GM18505 (cell line): ENCODE results near the gene SLC7A8.

ENCODE experiments used
- ATAC-seq: cut with Tn5 transposase; IDR thresholded peaks from one replicate; pipeline ENCODE4 v1.9.1; 2021; ENCODE audit not compliant: unreplicated experiment
- POLR2A ChIP-seq: IDR thresholded peaks from 4 replicates; pipeline ENCODE4 v1.6.1; 2011; ENCODE audit warnings: borderline replicate concordance; ENCODE audit not compliant: insufficient read depth, insufficient read length; ENCODE audit errors: extremely low read depth

Gene SLC7A8

GRCh38 chr14:23158779-23159178, 24.7 kb downstream of the SLC7A8 start:
- ATAC-seq, result no peak
- TF ChIP-seq POLR2A, result no peak

GRCh38 chr14:23154964-23155587, 28.4 kb downstream of the SLC7A8 start:
- TF ChIP-seq POLR2A, result no peak

DNA sequence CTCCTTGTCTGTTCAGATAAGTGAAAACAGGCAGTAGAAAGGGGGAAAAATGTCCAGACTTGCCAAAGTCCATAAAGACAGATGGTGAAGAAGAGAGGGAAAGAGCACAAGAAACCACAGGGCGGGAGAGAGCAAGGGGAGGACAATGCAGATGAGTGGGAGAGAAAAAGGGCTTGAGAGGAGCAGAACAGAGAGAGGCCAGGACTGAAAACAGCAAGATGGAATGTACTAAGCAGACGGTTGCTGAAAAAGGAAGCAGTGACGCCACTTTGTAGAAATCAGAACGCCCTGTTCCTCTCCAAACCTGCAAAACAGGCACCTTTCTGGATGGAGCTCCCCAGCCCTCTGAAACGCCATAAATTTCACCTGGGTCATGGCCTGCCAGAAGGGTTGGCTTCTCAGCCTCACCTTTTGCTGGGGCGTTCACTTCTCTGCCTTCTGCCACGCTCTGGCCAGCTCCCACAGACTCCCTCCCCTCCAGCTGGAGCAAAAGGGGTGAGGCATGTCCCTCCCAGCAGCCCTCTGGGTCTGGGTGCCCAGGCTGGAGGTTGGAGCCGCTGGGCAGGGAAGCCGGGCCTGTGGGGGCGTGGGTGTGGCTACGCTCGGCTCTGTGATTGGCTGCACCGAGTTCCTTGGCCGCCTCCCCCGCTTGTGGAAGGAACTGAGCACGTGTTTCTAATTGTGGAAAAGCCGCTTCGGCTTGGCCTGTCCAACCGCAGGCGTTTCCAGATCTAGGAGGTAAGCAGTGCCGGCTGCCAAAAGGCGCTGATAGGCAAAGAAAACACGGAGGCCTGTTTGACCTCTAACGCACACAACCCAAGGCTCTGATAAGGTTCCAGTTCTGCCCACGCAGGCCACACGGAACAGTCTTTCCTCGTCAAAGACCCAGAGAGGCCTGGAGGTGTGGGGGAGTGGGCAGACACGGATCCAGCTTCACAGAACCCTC, 29.3 kb downstream of the SLC7A8 start:
- ATAC-seq, result no peak
- TF ChIP-seq POLR2A, result no peak

More at GRCh38 chr14:23154964-23155587, 28.4 kb downstream of the SLC7A8 start:
- no peak for ATAC-seq

GRCh38 chr14:23151342-23151741, 32.1 kb downstream of the SLC7A8 start:
- ATAC-seq, result no peak
- TF ChIP-seq POLR2A, result no peak

GRCh38 chr14:23149745-23150144, 33.7 kb downstream of the SLC7A8 start:
- TF ChIP-seq POLR2A, result no peak
- ATAC-seq, result no peak

GRCh38 chr14:23148591-23149249, 34.7 kb downstream of the SLC7A8 start:
- ATAC-seq, result no peak
- no peak for TF ChIP-seq POLR2A

DNA sequence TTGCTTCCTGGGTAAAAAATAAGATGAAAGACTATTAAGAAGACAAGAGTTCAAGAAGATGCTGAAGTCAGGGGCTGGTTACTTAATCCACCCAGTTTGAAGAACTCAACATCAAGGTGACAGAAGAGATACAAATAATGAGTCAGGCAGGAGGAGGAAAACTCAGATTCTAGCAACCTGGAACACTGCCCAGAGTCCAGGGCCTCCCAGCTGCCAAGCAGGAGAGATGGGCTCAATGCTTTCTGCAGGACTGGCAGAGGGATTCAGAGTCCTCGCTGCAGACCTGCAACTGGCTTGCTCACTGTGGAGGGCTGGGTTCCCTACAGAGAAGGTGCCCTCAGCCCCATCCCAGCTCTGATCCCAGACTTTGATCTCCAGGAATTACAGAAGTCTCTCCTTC, 35.8 kb downstream of the SLC7A8 start:
- no peak for ATAC-seq
- no peak for TF ChIP-seq POLR2A

- no peak for TF ChIP-seq POLR2A
- ATAC-seq, result no peak
Observed at GRCh38 chr14:23146980-23147379, 36.5 kb downstream of the SLC7A8 start.

DNA sequence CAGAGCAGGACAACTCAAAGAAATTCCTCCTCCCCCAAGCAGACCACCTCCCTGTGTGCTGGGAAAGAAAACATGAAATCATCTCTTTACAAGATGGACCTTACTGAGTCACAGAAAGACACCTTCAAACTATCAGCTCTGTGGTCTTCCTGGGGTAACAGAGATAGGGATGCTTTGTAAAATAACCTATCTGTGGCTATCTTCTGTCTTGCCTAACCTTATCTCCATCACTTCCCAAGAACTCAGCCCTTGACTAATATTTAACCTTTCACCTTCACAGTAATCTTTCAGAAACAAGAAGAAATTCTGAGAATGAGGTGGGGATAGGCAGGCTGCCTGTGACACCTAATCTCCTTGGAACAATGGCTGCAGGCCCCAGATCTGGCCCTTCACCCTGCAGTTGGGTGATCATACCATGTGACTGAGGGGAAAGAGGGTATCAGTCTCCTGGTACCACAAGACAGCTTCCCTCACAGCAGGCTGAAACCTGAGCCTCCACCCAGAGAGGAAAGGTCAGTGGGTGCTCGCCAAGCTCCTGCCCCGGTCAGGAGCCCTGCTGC, 37.0 kb downstream of the SLC7A8 start:
- ATAC-seq, result no peak
- no peak for TF ChIP-seq POLR2A

GRCh38 chr14:23145794-23146350, 37.6 kb downstream of the SLC7A8 start:
- no peak for ATAC-seq
- TF ChIP-seq POLR2A, result no peak

DNA sequence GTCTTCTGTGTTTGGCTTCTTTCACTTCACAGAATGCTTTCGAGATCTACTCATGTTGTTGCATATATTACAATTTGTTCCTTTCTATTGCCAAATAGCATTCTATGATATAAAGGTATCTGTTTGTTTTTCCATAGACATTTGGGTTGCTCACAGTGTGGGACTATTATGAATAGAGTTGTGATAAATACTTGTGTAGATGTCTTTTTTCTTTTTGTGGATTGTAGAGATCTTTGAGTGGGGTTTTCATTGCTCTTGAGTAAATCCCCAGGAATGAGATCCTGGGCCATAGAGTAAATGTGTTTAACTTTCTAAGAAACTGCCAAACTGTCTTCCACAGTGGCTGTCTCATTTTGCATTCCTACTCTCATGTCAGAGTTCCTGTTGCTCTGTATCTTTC, 39.5 kb downstream of the SLC7A8 start:
- no peak for ATAC-seq
- TF ChIP-seq POLR2A, result no peak

GRCh38 chr14:23142826-23143225, 40.6 kb downstream of the SLC7A8 start:
- no peak for TF ChIP-seq POLR2A
- ATAC-seq, result no peak
